ENCODE data around the gene TP53BP1. TPM values are rescaled to one million over a fixed set of nuclear protein-coding genes. Genes with fewer than 3 reads are reported as not detected.

Gene TP53BP1
- total RNA-seq, 2 experiments from 2014 or later = 43.0 to 44.6 TPM

- Mint-ChIP-seq H3K4me3 (no peak overlapping the region), H3K27me3 (no peaks in the 10 kb centered on the region), H3K9me3 (no peaks in the 10 kb centered on the region), H3K36me3 (ENCODE audit: low read depth) (no peaks in the 10 kb centered on the region), H3K27ac (no peak overlapping the region), H3K4me1 (ENCODE audit: low read depth) (peaks cover 9% of the 10 kb centered on the region)
- DNase-seq (no peak), ATAC-seq (ENCODE audit: poor library complexity) (no peak)
- Histone ChIP-seq H3K4me3 (ENCODE audit: low read length) (no peak overlapping the region), H3K27ac (ENCODE audit: low read depth in 1 of 2, low read length in 2 of 2) (no peak overlapping the region), H3K9me3 (ENCODE audit: control insufficient read depth in 1 of 2, insufficient read depth in 1 of 2, low read length in 2 of 2) (no peaks in the 10 kb centered on the region), H3K4me1 (ENCODE audit: insufficient read depth, low read length) (peaks cover 8% of the 10 kb centered on the region), H3K36me3 (ENCODE audit: insufficient read depth, low read length) (no peaks in the 10 kb centered on the region), H3K27me3 (ENCODE audit: control insufficient read depth in 1 of 2, insufficient read depth in 2 of 2, low read length in 2 of 2) (no peaks in the 10 kb centered on the region)
- intact Hi-C loops (cut with DNase I, micrococcal nuclease) = no loop called here
- POLR2A ChIA-PET = no interaction called here
- no peak for TF ChIP-seq CTCF (IDR thresholded peaks at IDR 0.05)
- CTCF ChIA-PET = interaction anchor here (1.0 kb wide), 1 partner anchor 17 kb away, joined by 3 read pairs; no protein-coding TSS in a partner anchor
These were observed 35.0 kb upstream of the TP53BP1 start for GRCh38 chr15:43527802-43528541.

- Histone ChIP-seq H3K27ac (ENCODE audit: low read depth in 1 of 2, low read length in 2 of 2) (no peak overlapping the region), H3K27me3 (ENCODE audit: control insufficient read depth in 1 of 2, insufficient read depth in 2 of 2, low read length in 2 of 2) (no peaks in the 10 kb centered on the region), H3K9me3 (ENCODE audit: control insufficient read depth in 1 of 2, insufficient read depth in 1 of 2, low read length in 2 of 2) (no peaks in the 10 kb centered on the region), H3K4me3 (ENCODE audit: low read length) (no peak overlapping the region), H3K36me3 (ENCODE audit: insufficient read depth, low read length) (no peaks in the 10 kb centered on the region), H3K4me1 (ENCODE audit: insufficient read depth, low read length) (peaks cover 8% of the 10 kb centered on the region)
- no peaks in the 10 kb centered on the region for H3K27me3 Mint-ChIP-seq
- TF ChIP-seq CTCF (IDR thresholded peaks at IDR 0.05) = no peak
- H3K27ac Mint-ChIP-seq = no peak overlapping the region
- ChIA-PET POLR2A (no interaction called here), CTCF (interaction anchor here (1.0 kb wide), 1 partner anchor 16 kb away, joined by 3 read pairs; no protein-coding TSS in a partner anchor)
- no peaks in the 10 kb centered on the region for H3K36me3 Mint-ChIP-seq (ENCODE audit: low read depth)
- intact Hi-C loops (cut with DNase I, micrococcal nuclease) = no loop called here
- H3K4me1 Mint-ChIP-seq (ENCODE audit: low read depth) = peaks cover 9% of the 10 kb centered on the region
- H3K9me3 Mint-ChIP-seq = no peaks in the 10 kb centered on the region
- no peak overlapping the region for H3K4me3 Mint-ChIP-seq
- ATAC-seq (ENCODE audit: poor library complexity) = no peak
- no peak for DNase-seq
These were observed 34.3 kb upstream of the TP53BP1 start for GRCh38 chr15:43527016-43527801.

- Mint-ChIP-seq H3K4me1 (ENCODE audit: low read depth) (peaks cover 9% of the 10 kb centered on the region), H3K9me3 (no peaks in the 10 kb centered on the region), H3K36me3 (ENCODE audit: low read depth) (no peaks in the 10 kb centered on the region), H3K4me3 (no peak overlapping the region), H3K27me3 (no peaks in the 10 kb centered on the region), H3K27ac (no peak overlapping the region)
- no peak overlapping the region for H3K4me3 ChIP-seq (ENCODE audit: low read length)
- no peaks in the 10 kb centered on the region for H3K36me3 ChIP-seq (ENCODE audit: insufficient read depth, low read length)
- ChIA-PET POLR2A (no interaction called here), CTCF (interaction anchor here (1.5 kb wide), 1 partner anchor 12 kb away, joined by 3 read pairs; no protein-coding TSS in a partner anchor)
- no peak overlapping the region for H3K27ac ChIP-seq (ENCODE audit: low read depth in 1 of 2, low read length in 2 of 2)
- H3K4me1 ChIP-seq (ENCODE audit: insufficient read depth, low read length) = peaks cover 8% of the 10 kb centered on the region
- no peaks in the 10 kb centered on the region for H3K9me3 ChIP-seq (ENCODE audit: control insufficient read depth in 1 of 2, insufficient read depth in 1 of 2, low read length in 2 of 2)
- intact Hi-C loops (cut with DNase I, micrococcal nuclease) = no loop called here
- TF ChIP-seq CTCF (IDR thresholded peaks at IDR 0.05) = no peak
- no peaks in the 10 kb centered on the region for H3K27me3 ChIP-seq (ENCODE audit: control insufficient read depth in 1 of 2, insufficient read depth in 2 of 2, low read length in 2 of 2)
- ATAC-seq (ENCODE audit: poor library complexity) (no peak), DNase-seq (no peak)
These were observed 33.4 kb upstream of the TP53BP1 start for GRCh38 chr15:43526261-43526930.
